KOPT-K1 (cell line): ENCODE measurements around the gene NUPR1.
A peak's percentile ranks its signal among the peaks of the same experiment; 100 is the strongest.
"Not testable (repeated sequence)": the region's sequence is repeated elsewhere in the genome, so short reads cannot be mapped to it uniquely, and the experiment has no call there.

Experiments used
- H3K27ac ChIP-seq: fragments of 200-600 bp; sonication (generic); 2 replicates; pipeline ENCODE4 v1.5.1; 2016; ENCODE audit warnings: antibody characterized with exemption, mild to moderate bottlenecking, low read depth, low read length; ENCODE audit not compliant: poor library complexity, severe bottlenecking
- H3K36me3 ChIP-seq: fragments of 200-600 bp; sonication (generic); 2 replicates; pipeline ENCODE4 v1.5.1; 2017; ENCODE audit warnings: antibody characterized with exemption, mild to moderate bottlenecking, low read length, moderate library complexity; ENCODE audit not compliant: insufficient read depth
- H3K9me3 ChIP-seq: fragments of 200-600 bp; sonication (generic); 2 replicates; pipeline ENCODE4 v1.5.1; 2017; ENCODE audit warnings: antibody characterized with exemption, low read length, mild to moderate bottlenecking; ENCODE audit not compliant: insufficient read depth, poor library complexity, severe bottlenecking

The NUPR1 gene

DNA sequence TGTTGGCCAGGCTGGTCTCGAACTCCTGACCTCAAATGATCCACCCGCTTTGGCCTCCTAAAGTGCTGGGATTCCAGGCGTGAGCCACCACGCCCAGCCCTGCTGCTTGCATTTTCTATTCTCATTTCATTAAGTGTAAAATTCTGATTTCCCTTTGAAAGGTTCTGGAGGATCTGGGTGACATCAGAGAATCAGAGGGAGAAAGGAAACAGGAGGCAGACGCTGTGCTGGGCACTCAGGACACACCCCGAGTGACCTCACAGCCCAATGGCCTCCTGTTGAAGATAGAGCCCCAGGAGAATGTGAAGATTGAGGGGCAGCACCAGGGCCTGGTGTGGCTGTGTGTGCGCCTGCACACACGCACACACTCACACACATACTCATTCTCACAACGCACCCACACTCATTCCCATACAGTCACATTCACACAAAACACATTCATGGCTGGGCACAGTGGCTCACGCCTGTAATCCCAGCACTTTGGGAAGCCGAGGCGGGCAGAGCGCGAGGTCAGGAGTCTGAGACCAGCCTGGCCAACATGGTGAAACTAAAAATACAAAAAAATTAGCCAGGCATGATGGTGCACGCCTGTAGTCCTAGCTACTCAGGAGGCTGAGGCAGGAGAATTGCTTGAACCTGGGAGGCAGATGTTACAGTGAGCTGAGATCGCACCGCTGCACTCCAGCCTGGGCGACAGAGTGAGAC, 38.1 kb downstream of the NUPR1 start:
- H3K27ac ChIP-seq, H3K9me3 ChIP-seq, H3K36me3 ChIP-seq: not testable (repeated sequence)

DNA sequence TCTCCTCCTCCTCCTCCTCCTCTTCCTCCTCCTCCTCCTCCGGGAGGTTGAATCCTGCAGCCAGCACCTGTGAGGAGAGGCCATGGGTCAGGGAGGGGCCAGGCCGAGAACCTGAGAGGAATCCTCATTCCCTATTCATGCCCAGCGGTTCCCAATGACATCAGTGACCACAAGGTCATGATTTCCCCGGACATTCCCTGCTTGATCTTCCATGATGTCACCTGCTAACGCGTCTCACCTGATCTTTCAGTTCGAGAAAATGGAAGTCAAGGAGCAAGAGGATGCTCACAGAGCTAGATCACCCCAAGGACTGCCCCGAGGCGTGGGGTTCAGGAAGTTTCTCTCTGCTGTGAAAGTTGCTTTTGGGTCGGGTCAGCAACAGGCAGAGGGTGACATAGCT, 38.9 kb downstream of the NUPR1 start:
- Histone ChIP-seq H3K36me3 (no peaks in the 10 kb centered on the region), H3K9me3 (no peaks in the 10 kb centered on the region), H3K27ac (no peak overlapping the region)

DNA sequence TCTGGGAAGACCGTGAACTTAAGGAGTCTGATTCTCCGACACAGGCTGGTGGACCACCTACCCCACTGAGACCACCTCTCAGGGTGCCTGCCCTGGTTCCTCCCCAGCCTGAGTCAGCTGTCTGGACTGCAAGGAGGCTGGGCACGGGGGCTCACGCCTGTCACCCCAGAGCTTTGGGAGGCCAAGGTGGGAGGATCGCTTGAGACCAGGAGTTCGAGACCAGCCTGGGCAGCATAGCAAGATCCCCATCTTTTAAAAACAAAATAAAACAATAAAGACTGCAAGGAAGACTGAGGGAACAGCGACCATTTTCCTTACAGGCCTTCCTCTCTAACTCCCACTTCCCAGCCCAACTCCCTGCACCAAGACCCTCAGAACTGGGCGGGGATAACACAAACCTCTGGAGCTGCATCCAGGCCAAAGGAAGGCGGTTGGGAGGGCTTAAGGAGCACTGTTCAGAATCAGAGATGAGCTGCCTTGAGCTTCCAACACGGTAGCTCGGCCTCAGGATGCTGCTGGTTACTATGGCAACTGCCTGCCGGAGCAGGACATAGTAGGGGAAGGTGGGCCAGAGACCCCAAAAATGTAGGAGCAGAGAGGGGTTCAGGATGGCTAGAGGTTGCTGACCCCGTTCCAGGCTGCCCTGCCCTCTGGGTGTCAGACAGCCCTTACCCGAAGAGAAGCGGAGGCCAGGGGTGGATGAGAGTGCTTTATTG, 40.0 kb downstream of the NUPR1 start:
- H3K27ac ChIP-seq = no peak overlapping the region
- H3K9me3 ChIP-seq = no peaks in the 10 kb centered on the region
- no peaks in the 10 kb centered on the region for H3K36me3 ChIP-seq

GRCh38 chr16:28497861-28498599, 40.7 kb downstream of the NUPR1 start:
- Histone ChIP-seq H3K9me3 (no peaks in the 10 kb centered on the region), H3K36me3 (no peaks in the 10 kb centered on the region), H3K27ac (no peak overlapping the region)

GRCh38 chr16:28497386-28497785, 41.4 kb downstream of the NUPR1 start:
- Histone ChIP-seq H3K9me3 (no peaks in the 10 kb centered on the region), H3K36me3 (no peaks in the 10 kb centered on the region), H3K27ac (no peak overlapping the region)

DNA sequence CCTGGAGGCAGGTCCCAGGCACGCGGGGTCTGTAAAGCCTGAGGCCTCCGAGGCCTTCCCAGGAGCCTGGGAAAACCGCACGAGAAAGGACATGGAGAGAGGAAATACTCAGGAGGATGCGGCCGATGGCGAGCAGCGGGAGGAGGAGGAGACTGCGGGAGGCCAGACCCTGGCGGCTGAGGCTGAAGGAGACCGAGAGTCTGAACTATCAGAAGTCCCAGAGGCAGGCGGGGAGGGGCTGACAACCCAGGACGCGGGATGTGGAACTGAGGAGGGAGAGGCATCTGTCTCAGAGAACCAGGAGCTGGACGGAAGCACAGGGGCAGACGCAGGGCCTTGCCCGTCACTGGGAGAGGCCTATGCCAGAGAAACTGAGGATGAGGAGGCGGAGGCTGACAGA, 41.9 kb downstream of the NUPR1 start:
- peak overlapping the region; percentile 11 for H3K27ac ChIP-seq
- H3K36me3 ChIP-seq = no peaks in the 10 kb centered on the region
- H3K9me3 ChIP-seq = no peaks in the 10 kb centered on the region

GRCh38 chr16:28495795-28496749, 42.7 kb downstream of the NUPR1 start:
- Histone ChIP-seq H3K27ac (peak overlapping the region; percentile 98), H3K9me3 (no peaks in the 10 kb centered on the region), H3K36me3 (no peaks in the 10 kb centered on the region)

GRCh38 chr16:28495098-28495793, 43.5 kb downstream of the NUPR1 start:
- Histone ChIP-seq H3K27ac (peak overlapping the region; percentile 98), H3K9me3 (no peaks in the 10 kb centered on the region)

DNA sequence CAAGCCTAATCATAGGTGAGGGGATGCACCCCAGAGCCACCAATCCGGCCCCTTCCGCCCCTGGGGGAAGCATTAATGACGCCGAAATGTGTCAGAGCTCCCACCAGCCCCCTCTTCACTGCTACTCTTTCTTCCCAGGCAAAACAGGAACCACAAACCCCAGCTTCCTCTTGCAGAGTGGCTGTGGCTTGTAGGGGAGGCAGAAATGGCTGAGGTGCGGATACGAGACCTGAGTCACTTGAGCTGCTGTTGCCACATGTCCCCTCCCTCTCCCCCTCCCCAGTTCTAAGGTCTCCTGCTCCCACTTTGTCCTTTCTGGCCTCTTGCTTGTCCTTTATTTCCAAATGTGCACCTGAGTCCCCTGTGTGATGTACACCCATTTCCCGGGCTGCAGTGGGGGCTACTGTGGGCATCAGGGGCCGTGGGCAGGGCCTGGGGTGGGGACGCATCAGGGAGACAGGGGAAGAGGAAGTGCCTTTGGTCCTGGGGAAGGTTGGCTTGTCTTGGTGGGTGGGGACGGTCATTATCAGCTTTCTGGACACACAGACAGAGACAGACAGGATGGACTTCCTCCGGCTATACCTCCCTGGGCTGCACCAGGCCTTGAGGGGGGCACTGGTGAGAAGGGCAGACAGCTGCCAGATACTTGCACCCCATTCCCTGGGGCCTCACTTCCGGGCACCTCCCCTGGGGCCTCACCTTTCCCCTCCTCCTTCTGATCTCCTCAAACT, 44.5 kb downstream of the NUPR1 start, which contains the start of gene APOBR:
APOBR (plus strand) TSS at position 523 of the 731 bp plus-strand sequence; CDS start at position 562, 39 bp downstream.
- Histone ChIP-seq H3K36me3 (peaks cover 7% of the 10 kb centered on the region), H3K9me3 (no peaks in the 10 kb centered on the region), H3K27ac (peak within 1 kb of the TSS; percentile 98)

More at GRCh38 chr16:28495098-28495793, 43.5 kb downstream of the NUPR1 start:
- H3K36me3 ChIP-seq = no peaks in the 10 kb centered on the region

DNA sequence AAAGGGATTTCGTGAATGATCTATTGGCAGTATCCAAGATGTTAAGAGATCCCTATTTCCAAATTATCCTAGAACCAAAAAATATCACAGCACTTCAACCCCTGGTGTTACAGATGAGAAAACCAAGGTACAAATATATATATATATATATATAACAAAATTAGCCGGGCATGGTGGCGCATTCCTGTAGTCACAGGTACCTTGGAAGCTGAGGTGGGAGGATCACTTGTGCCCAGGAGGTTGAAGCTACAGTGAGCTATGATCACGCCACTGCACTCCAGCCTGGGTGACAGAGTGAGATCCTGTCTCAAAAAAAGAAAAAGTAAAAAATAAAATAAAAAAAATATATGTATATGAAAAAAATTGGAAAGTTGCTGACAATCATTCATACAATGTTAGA, 46.3 kb downstream of the NUPR1 start:
- peaks cover 22% of the 10 kb centered on the region for H3K36me3 ChIP-seq
- H3K9me3 ChIP-seq = no peaks in the 10 kb centered on the region
- peak overlapping the region; percentile 98 for H3K27ac ChIP-seq

DNA sequence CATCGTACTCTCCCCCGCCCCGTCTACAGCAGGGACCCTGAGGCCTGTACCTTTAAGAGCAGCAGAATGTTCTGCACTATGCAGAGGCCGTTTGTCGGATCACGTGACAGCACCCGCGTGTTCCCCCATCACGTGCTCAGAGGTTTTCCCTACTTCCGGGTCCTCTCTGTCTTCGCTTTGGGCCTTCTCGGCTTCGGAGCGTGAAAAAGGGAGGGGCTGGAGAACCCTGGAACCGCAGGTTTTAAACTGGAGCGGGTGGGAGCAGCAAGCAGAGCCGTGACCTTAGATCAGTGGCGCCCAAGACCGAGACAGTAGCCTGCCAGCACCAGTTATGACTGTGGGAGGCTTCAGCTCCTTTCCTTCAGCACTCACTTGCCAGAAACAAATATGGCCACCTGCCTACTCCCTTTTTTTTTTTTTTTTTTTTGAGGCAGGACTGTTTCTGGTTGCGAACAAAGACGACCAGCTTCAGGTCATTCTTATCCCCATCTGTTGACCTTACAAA, 46.8 kb downstream of the NUPR1 start, which contains the start of gene CLN3:
CLN3 (minus strand) TSS at position 105 of the 505 bp plus-strand sequence. CDS start 315 bp downstream, outside the sequence.
- Histone ChIP-seq H3K9me3 (no peaks in the 10 kb centered on the region), H3K36me3 (peaks cover 27% of the 10 kb centered on the region), H3K27ac (peak within 1 kb of the TSS; percentile 98)

DNA sequence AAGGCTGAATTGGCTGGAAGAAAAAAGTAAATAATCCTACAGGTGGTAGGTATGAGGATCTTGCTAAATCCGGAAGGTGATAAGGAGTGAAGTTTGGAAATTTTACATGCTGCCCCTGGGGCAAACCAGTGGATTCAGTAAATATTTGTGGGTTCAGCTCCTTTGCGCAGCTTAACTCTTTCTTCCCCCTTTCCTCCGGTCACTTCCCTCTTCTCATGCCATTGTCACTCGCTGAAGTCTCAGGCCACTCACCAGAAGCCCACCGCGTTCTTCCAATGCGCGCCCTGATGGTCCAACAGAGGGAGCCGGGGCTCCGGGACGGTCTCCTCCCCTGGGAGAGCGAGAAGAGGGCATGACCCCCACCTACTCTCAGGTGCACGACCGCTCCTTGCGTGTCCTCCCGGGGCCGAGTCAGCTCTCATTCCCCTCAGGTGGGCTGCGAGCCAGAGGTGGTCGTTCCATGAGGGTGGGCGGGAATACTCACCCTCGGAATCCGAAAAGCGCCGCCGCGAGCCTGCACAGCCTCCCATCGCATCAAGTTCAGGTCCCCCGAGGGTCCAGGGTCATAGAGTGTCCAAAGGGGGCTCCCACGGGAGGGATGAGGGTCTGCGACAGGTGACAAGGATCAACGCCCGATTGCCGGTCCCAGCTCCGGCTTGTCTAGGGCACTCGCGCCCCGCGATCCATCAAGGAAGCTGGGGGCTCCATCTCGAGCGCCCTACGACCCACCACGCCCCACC, 47.4 kb downstream of the NUPR1 start:
- peaks cover 32% of the 10 kb centered on the region for H3K36me3 ChIP-seq
- H3K9me3 ChIP-seq = no peaks in the 10 kb centered on the region
- H3K27ac ChIP-seq = peak overlapping the region; percentile 98

DNA sequence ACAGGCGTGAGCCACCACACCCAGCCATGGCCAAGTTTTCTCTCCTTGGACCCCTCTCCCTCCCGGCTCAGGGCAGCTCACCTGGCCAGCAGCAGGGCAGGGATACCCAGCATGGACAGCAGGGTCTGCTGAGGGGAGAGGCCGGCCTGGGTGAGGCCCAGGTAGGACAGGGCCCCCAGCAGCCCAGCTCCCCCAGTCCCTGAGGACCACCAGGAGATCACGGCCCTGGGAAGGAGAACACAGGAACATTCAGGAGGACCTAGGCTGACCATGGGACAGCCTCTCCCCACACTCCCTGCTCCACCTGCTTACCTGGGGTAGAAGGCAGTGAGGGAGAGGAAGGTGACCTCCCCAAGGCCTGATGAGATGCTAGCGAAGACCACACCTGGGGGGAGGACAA, 52.5 kb downstream of the NUPR1 start:
- H3K9me3 ChIP-seq = no peaks in the 10 kb centered on the region
- H3K36me3 ChIP-seq = peaks cover 65% of the 10 kb centered on the region
- H3K27ac ChIP-seq = no peak overlapping the region
